Neuronal stem cell (in vitro differentiated cells): ENCODE results near the gene FTCD.

Experiments used
- DNase-seq: peaks from one replicate; pipeline ENCODE4 v3.0.0-alpha.2; 2013; ENCODE audit warnings: low spot score
- H2AFZ ChIP-seq: one replicate; pipeline ENCODE4 v1.6.1; 2013; ENCODE audit warnings: mild to moderate bottlenecking, low read length, inconsistent platforms
- H2AK5ac ChIP-seq: 2 replicates; pipeline ENCODE4 v1.6.1; 2013; ENCODE audit warnings: low read depth, mild to moderate bottlenecking, inconsistent platforms, low read length, moderate library complexity, mixed read lengths
- H2BK120ac ChIP-seq: 2 replicates; pipeline ENCODE4 v1.6.1; 2013; ENCODE audit warnings: low read depth, mild to moderate bottlenecking, inconsistent platforms, low read length, moderate library complexity, mixed read lengths
- H2BK12ac ChIP-seq: one replicate; pipeline ENCODE4 v1.6.1; 2013; ENCODE audit warnings: low read length, inconsistent platforms
- H2BK15ac ChIP-seq: 2 replicates; pipeline ENCODE4 v1.6.1; 2013; ENCODE audit warnings: mild to moderate bottlenecking, low read length, inconsistent platforms, mixed read lengths
- H2BK5ac ChIP-seq: one replicate; pipeline ENCODE4 v1.6.1; 2013; ENCODE audit warnings: inconsistent platforms, mild to moderate bottlenecking, low read length, moderate library complexity
- H3K14ac ChIP-seq: one replicate; pipeline ENCODE4 v1.6.1; 2013; ENCODE audit warnings: low read length, inconsistent platforms
- H3K18ac ChIP-seq: 2 replicates; pipeline ENCODE4 v1.6.1; 2013; ENCODE audit warnings: low read length, inconsistent platforms
- H3K23ac ChIP-seq: 2 replicates; pipeline ENCODE4 v1.6.1; 2013; ENCODE audit warnings: low read depth, mild to moderate bottlenecking, mixed read lengths, low read length, inconsistent platforms; ENCODE audit not compliant: poor library complexity
- H3K27ac ChIP-seq: replicated peaks from 3 replicates; pipeline ENCODE4 v1.5.1; 2013; ENCODE audit warnings: low read length, inconsistent platforms
- H3K27me3 ChIP-seq, 3 experiments: 2 replicates each; pipeline ENCODE4 v1.6.1; 2013; ENCODE audit warnings: low read length in 3 of 3, mild to moderate bottlenecking in 2 of 3, inconsistent platforms in 1 of 3, low read depth in 1 of 3, mixed read lengths in 1 of 3, moderate library complexity in 1 of 3; ENCODE audit not compliant: control insufficient read depth in 3 of 3, insufficient read depth in 3 of 3
- H3K36me3 ChIP-seq, 2 donors: replicated peaks in 1 of 2; 2 replicates each; pipeline ENCODE4 v1.6.1; 2013; ENCODE audit warnings: low read length in 2 of 2; ENCODE audit not compliant: control insufficient read depth in 2 of 2, insufficient read depth in 2 of 2
- H3K4ac ChIP-seq: 2 replicates; pipeline ENCODE4 v1.6.1; 2013; ENCODE audit warnings: inconsistent platforms, mild to moderate bottlenecking, low read length, moderate library complexity
- H3K4me1 ChIP-seq, 2 donors: 1 replicate in 1 of 2; 2 replicates in 1 of 2; pipeline ENCODE4 v1.6.1; 2013; ENCODE audit warnings: low read length in 2 of 2, low read depth in 1 of 2; ENCODE audit not compliant: control insufficient read depth in 2 of 2, insufficient read depth in 1 of 2
- H3K4me2 ChIP-seq: one replicate; pipeline ENCODE4 v1.6.1; 2013; ENCODE audit warnings: mild to moderate bottlenecking, low read length, inconsistent platforms; ENCODE audit not compliant: insufficient read depth, poor library complexity, severe bottlenecking
- H3K4me3 ChIP-seq, 2 donors: 2 replicates each; pipeline ENCODE4 v1.5.1; 2013; ENCODE audit warnings: low read length in 2 of 2, mild to moderate bottlenecking in 2 of 2, inconsistent platforms in 1 of 2, moderate library complexity in 1 of 2
- H3K79me1 ChIP-seq: one replicate; pipeline ENCODE4 v1.6.1; 2013; ENCODE audit warnings: low read depth, mild to moderate bottlenecking, inconsistent platforms, low read length, moderate library complexity
- H3K9ac ChIP-seq: one replicate; pipeline ENCODE4 v1.6.1; 2013; ENCODE audit warnings: mild to moderate bottlenecking, low read depth, low read length, inconsistent platforms; ENCODE audit not compliant: poor library complexity
- H3K9me3 ChIP-seq, 2 donors: replicated peaks in 1 of 2; 2 replicates each; pipeline versions ENCODE3 to v1.6.1; 2013; ENCODE audit warnings: low read length in 2 of 2, mild to moderate bottlenecking in 2 of 2, inconsistent platforms in 1 of 2, low read depth in 1 of 2, mixed read lengths in 1 of 2, moderate library complexity in 1 of 2; ENCODE audit not compliant: control insufficient read depth in 2 of 2, insufficient read depth in 1 of 2
- H4K8ac ChIP-seq: one replicate; pipeline ENCODE4 v1.6.1; 2013; ENCODE audit warnings: low read depth, mild to moderate bottlenecking, inconsistent platforms, low read length, moderate library complexity
- H4K91ac ChIP-seq: one replicate; pipeline ENCODE4 v1.6.1; 2013; ENCODE audit warnings: low read length, low read depth, mild to moderate bottlenecking, inconsistent platforms; ENCODE audit not compliant: poor library complexity
- WGBS, 2 donors: extraction: QIAGEN DNeasy Blood & Tissue Kit; methylation state at CpG; one replicate each; pipeline ENCODE4 v1.1.7; 2013; ENCODE audit warnings: missing lambda C conversion rate in 2 of 2, mixed read lengths in 1 of 2; ENCODE audit not compliant: insufficient read length in 2 of 2, insufficient replicate concordance in 1 of 2; ENCODE audit errors: extremely low coverage in 2 of 2; 5-methylcytosine and 5-hydroxymethylcytosine counted together

Gene FTCD

GRCh38 chr21:46185716-46186115, 30.3 kb upstream of the FTCD start:
- no CpG with 5 or more reads among the region's 7 CpGs for WGBS, 2 donors
- Histone ChIP-seq H3K36me3 (peaks cover 6 to 21% of the 10 kb centered on the region in 2 donors), H4K8ac (no peak overlapping the region), H3K9ac (no peak overlapping the region), H3K4ac (no peak overlapping the region), H2BK12ac (no peak overlapping the region), H3K79me1 (peaks cover 13% of the 10 kb centered on the region), H2AK5ac (no peak overlapping the region), H2BK120ac (no peak overlapping the region), H3K27me3 (no peaks in the 10 kb centered on the region), H3K4me2 (no peak overlapping the region), H3K4me3 (no peak overlapping the region), H2AFZ (no peak overlapping the region), H3K14ac (no peak overlapping the region), H3K9me3 (no peaks in the 10 kb centered on the region), H2BK5ac (no peak overlapping the region), H3K23ac (no peak overlapping the region), H3K27ac (no peak overlapping the region), H4K91ac (no peak overlapping the region), H3K18ac (no peak overlapping the region), H2BK15ac (no peak overlapping the region), H3K4me1 (peaks cover 25 to 36% of the 10 kb centered on the region in 2 donors)
- no peak for DNase-seq

DNA sequence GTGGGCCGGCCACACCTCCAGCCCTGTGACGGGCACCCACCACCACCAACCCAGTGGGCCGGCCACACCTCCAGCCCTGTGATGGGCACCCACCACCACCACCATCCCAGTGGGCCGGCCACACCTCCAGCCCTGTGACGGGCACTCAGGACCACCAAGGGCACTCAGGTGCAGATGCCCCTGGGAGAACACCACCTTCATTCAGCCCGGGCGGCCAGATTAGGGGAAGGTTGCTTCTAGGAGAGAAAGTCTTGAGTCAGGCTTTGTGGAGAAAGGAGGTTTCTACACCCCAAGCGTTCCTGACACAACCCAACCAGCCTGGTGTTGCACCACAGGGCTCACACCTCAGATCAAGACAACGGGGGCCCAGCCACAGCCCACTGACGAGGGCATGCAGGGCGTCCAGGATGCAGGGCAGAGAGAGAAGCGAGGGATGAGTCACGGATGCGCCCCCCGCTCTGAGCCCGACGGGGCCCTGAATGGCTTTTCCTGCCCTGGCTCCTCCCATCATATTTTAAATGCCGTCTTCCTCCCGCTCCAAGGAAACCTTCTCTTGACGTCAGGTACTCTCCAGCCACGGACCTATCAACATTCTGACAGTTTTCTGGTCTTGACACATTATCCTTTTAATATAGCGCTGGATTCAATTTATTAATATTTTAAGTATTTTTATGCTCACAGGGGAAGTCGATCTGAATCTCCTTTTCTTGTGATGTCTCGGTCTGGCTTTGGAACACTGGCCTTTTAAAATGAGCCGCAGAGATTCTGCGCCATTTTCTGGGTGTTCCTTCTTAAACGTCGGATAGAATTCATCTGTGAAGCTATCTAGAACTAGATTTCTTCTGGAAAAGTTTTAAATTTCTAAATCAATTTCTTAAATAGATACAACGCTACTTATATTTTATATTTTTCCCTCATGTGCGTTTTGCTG, 29.5 kb upstream of the FTCD start:
- DNase-seq: peak; percentile 95
- Histone ChIP-seq H3K27ac (peak overlapping the region; percentile 65), H2BK5ac (peak overlapping the region; percentile 94), H3K23ac (peak overlapping the region; percentile 92), H2BK15ac (peak overlapping the region; percentile 49), H3K4me2 (peak overlapping the region; percentile 87), H2BK120ac (no peak overlapping the region), H3K9ac (peak overlapping the region; percentile 80), H2AFZ (peak overlapping the region; percentile 90), H3K18ac (peak overlapping the region; percentile 94), H4K8ac (peak overlapping the region; percentile 9), H4K91ac (peak overlapping the region; percentile 43), H2AK5ac (no peak overlapping the region), H3K4me3 (peak overlapping the region; percentile 67 to 82), H3K79me1 (peaks cover 13% of the 10 kb centered on the region), H2BK12ac (no peak overlapping the region), H3K27me3 (no peaks in the 10 kb centered on the region), H3K14ac (no peak overlapping the region), H3K4me1 (peaks cover 19 to 28% of the 10 kb centered on the region in 2 donors), H3K9me3 (no peaks in the 10 kb centered on the region), H3K4ac (no peak overlapping the region), H3K36me3 (peaks cover 0 to 14% of the 10 kb centered on the region in 2 donors)
- no CpG with 5 or more reads among the region's 30 CpGs for WGBS, 2 donors

- peak within 1 kb of the TSS; percentile 75 for H2BK12ac ChIP-seq
- H3K18ac ChIP-seq: peak within 1 kb of the TSS; percentile 94
- peak within 1 kb of the TSS; percentile 49 for H2BK15ac ChIP-seq
- peak within 1 kb of the TSS; percentile 65 for H3K27ac ChIP-seq
- peak within 1 kb of the TSS; percentile 67 to 86 for H3K4me3 ChIP-seq
- peak within 1 kb of the TSS; percentile 43 for H4K91ac ChIP-seq
- peak; percentile 71 for DNase-seq
- peak within 1 kb of the TSS; percentile 9 for H4K8ac ChIP-seq
- no peak within 1 kb of the TSS for H3K4ac ChIP-seq
- H2BK120ac ChIP-seq: no peak within 1 kb of the TSS
- peak within 1 kb of the TSS; percentile 94 for H2BK5ac ChIP-seq
- peak within 1 kb of the TSS; percentile 90 for H2AFZ ChIP-seq
- peaks cover 18% of the 10 kb centered on the region for H3K79me1 ChIP-seq
- peak within 1 kb of the TSS; percentile 92 for H3K9ac ChIP-seq
- peak within 1 kb of the TSS; percentile 92 for H3K23ac ChIP-seq
- no peak within 1 kb of the TSS for H3K14ac ChIP-seq
- no peaks in the 10 kb centered on the region for H3K27me3 ChIP-seq
- no CpG with 5 or more reads among the region's 24 CpGs for WGBS, 2 donors
- H3K36me3 ChIP-seq: peaks cover 0 to 11% of the 10 kb centered on the region in 2 donors
- no peaks in the 10 kb centered on the region for H3K9me3 ChIP-seq
- H3K4me1 ChIP-seq: peaks cover 12 to 20% of the 10 kb centered on the region in 2 donors
- H3K4me2 ChIP-seq: peak within 1 kb of the TSS; percentile 87
- H2AK5ac ChIP-seq: no peak within 1 kb of the TSS
These were observed 28.7 kb upstream of the FTCD start, which contains the start of gene SPATC1L for GRCh38 chr21:46183910-46184624. TSS of gene SPATC1L (minus strand) at chr21:46184459. CDS start at chr21:46182816, 1,643 bp downstream.
